ENCODE results near the gene HOOK2. TPM values are rescaled to one million over a fixed set of nuclear protein-coding genes. Genes with fewer than 3 reads are reported as not detected.

Gene HOOK2
- total and polyA plus RNA-seq, 2 of the 13 experiments (the other 11 are each of a cell fraction or from before 2014, with no cell fraction given): 9.2 to 12.9 TPM

DNA sequence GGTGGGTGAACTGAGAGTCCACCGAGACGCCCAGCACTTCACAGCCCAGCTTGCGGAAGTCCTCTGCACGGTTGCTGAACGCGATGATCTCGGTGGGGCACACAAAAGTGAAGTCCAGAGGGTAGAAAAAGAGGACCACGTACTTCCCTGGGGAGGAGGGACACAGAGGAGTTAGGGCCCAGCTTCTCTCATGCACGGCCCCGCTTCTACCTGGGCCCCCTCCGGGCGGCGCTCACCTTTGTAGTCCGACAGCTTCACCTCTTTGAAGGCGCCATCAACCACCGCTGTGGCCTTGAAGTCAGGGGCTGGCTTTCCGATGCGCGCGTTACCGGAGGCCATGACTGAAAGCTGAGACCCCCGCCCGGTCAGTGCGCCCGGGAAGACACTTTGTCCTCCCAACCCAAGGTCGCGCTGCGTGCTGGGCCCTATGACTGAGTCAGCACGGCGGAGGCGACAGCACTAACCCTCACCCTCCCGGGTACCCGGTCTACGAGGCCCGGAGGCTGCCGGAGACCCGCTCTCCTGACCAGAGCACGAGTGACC lies 25.6 kb upstream of the HOOK2 start (continued):
- TF ChIP-seq, protein P1, sequence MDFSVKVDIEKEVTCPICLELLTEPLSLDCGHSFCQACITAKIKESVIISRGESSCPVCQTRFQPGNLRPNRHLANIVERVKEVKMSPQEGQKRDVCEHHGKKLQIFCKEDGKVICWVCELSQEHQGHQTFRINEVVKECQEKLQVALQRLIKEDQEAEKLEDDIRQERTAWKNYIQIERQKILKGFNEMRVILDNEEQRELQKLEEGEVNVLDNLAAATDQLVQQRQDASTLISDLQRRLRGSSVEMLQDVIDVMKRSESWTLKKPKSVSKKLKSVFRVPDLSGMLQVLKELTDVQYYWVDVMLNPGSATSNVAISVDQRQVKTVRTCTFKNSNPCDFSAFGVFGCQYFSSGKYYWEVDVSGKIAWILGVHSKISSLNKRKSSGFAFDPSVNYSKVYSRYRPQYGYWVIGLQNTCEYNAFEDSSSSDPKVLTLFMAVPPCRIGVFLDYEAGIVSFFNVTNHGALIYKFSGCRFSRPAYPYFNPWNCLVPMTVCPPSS (IDR thresholded peaks at IDR 0.05): no peak
- TF ChIP-seq SMAD9 (CRISPR knock-in tag; IDR thresholded peaks at IDR 0.05): no peak
- TF ChIP-seq, protein P2, sequence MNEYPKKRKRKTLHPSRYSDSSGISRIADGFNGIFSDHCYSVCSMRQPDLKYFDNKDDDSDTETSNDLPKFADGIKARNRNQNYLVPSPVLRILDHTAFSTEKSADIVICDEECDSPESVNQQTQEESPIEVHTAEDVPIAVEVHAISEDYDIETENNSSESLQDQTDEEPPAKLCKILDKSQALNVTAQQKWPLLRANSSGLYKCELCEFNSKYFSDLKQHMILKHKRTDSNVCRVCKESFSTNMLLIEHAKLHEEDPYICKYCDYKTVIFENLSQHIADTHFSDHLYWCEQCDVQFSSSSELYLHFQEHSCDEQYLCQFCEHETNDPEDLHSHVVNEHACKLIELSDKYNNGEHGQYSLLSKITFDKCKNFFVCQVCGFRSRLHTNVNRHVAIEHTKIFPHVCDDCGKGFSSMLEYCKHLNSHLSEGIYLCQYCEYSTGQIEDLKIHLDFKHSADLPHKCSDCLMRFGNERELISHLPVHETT (CRISPR knock-in tag; conservative IDR thresholded peaks at IDR 0.05): no peak
- TF ChIP-seq SRY (CRISPR knock-in tag; IDR thresholded peaks at IDR 0.05): peak; percentile 60
- TF ChIP-seq, protein P3, sequence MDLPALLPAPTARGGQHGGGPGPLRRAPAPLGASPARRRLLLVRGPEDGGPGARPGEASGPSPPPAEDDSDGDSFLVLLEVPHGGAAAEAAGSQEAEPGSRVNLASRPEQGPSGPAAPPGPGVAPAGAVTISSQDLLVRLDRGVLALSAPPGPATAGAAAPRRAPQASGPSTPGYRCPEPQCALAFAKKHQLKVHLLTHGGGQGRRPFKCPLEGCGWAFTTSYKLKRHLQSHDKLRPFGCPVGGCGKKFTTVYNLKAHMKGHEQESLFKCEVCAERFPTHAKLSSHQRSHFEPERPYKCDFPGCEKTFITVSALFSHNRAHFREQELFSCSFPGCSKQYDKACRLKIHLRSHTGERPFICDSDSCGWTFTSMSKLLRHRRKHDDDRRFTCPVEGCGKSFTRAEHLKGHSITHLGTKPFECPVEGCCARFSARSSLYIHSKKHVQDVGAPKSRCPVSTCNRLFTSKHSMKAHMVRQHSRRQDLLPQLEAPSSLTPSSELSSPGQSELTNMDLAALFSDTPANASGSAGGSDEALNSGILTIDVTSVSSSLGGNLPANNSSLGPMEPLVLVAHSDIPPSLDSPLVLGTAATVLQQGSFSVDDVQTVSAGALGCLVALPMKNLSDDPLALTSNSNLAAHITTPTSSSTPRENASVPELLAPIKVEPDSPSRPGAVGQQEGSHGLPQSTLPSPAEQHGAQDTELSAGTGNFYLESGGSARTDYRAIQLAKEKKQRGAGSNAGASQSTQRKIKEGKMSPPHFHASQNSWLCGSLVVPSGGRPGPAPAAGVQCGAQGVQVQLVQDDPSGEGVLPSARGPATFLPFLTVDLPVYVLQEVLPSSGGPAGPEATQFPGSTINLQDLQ (CRISPR knock-in tag; IDR thresholded peaks at IDR 0.05): no peak
- no peak for TF ChIP-seq HIVEP1 (CRISPR knock-in tag; IDR thresholded peaks at IDR 0.05)
- TF ChIP-seq ADNP (CRISPR knock-in tag; IDR thresholded peaks at IDR 0.05): no peak
- TF ChIP-seq SETDB1 (CRISPR knock-in tag; IDR thresholded peaks at IDR 0.05; ENCODE audit: borderline replicate concordance): no peak
- TF ChIP-seq, protein P4, sequence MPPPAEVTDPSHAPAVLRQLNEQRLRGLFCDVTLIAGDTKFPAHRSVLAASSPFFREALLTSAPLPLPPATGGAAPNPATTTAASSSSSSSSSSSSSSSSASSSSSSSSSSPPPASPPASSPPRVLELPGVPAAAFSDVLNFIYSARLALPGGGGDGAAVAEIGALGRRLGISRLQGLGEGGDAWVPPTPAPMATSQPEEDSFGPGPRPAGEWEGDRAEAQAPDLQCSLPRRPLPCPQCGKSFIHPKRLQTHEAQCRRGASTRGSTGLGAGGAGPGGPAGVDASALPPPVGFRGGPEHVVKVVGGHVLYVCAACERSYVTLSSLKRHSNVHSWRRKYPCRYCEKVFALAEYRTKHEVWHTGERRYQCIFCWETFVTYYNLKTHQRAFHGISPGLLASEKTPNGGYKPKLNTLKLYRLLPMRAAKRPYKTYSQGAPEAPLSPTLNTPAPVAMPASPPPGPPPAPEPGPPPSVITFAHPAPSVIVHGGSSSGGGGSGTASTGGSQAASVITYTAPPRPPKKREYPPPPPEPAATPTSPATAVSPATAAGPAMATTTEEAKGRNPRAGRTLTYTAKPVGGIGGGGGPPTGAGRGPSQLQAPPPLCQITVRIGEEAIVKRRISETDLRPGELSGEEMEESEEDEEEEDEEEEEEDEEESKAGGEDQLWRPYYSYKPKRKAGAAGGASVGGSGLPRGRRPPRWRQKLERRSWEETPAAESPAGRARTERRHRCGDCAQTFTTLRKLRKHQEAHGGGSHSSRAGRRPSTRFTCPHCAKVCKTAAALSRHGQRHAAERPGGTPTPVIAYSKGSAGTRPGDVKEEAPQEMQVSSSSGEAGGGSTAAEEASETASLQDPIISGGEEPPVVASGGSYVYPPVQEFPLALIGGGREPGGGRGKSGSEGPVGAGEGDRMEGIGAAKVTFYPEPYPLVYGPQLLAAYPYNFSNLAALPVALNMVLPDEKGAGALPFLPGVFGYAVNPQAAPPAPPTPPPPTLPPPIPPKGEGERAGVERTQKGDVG (CRISPR knock-in tag; IDR thresholded peaks at IDR 0.05; ENCODE audit: borderline replicate concordance): peak; percentile 89; the same call in 1 of the 2 replicates
- TF ChIP-seq, protein P5, sequence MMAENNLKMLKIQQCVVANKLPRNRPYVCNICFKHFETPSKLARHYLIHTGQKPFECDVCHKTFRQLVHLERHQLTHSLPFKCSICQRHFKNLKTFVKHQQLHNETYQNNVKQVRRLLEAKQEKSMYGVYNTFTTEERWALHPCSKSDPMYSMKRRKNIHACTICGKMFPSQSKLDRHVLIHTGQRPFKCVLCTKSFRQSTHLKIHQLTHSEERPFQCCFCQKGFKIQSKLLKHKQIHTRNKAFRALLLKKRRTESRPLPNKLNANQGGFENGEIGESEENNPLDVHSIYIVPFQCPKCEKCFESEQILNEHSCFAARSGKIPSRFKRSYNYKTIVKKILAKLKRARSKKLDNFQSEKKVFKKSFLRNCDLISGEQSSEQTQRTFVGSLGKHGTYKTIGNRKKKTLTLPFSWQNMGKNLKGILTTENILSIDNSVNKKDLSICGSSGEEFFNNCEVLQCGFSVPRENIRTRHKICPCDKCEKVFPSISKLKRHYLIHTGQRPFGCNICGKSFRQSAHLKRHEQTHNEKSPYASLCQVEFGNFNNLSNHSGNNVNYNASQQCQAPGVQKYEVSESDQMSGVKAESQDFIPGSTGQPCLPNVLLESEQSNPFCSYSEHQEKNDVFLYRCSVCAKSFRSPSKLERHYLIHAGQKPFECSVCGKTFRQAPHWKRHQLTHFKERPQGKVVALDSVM (CRISPR knock-in tag; IDR thresholded peaks at IDR 0.05): no peak
- TF ChIP-seq ARID2 (CRISPR knock-in tag; IDR thresholded peaks at IDR 0.05; ENCODE audit: borderline replicate concordance): peak; percentile 72; the same call in 1 of the 2 replicates
- TF ChIP-seq ZBTB7B (CRISPR knock-in tag; IDR thresholded peaks at IDR 0.05): no peak
- no peak for TF ChIP-seq ZNF44 (CRISPR knock-in tag; IDR thresholded peaks at IDR 0.05)
- TF ChIP-seq ZMAT3 (CRISPR knock-in tag; conservative IDR thresholded peaks at IDR 0.05): no peak

Data from HepG2 (cell line).